ENCODE results near the gene ARHGEF2.

The ARHGEF2 gene

DNA sequence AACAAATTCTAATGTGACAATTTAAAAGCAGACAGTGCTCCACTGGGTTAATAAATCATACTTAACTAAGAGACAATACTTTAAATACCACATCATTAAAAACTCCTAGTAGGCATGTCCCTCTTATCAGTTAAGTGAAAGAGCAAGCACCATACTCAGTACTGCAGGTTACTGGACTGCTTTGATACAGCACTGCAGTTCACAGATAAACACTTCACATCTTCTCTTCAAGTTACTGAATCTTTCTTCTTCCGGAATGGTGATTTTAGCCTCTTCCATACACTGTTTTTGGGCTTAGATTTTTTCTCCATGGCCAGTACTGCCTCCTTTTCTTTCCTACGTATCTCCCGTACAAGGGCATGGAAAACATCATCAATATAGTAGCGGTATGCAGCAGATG is 78.2 kb downstream of the ARHGEF2 start:
- DNase-seq (ENCODE audit: low spot score) = no peak

DNA sequence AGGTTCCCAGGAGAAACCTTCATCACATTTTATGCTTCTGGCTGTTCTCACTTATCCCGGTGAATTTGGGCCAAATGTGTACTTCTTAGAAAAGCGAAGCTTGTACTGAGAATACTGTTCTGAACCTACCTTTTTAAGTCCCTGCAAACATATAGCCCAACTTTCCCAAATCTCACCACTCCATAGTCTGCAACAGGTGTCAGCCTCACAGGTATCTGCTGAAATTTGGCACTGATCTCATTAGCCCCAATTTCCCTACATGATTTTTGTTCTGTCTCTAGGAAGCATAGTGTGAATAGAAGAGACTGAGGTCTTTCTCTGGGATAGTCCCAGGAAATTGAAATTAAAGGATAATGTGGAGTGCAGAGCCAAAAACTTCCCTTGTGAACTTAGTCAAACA is 78.7 kb downstream of the ARHGEF2 start:
- Histone ChIP-seq H3K4me2 (ENCODE audit: insufficient read depth, low read length, poor library complexity, severe bottlenecking) (no peak overlapping the region), H2BK12ac (ENCODE audit: low read length) (no peak overlapping the region), H2BK15ac (ENCODE audit: low read length) (no peak overlapping the region), H3K9me3 (replicated peaks in 1 of 2; ENCODE audit: control insufficient read depth in 2 of 2, insufficient read depth in 1 of 2, low read depth in 1 of 2, low read length in 2 of 2) (peaks cover 0 to 1% of the 10 kb centered on the region in 2 donors), H4K8ac (ENCODE audit: low read depth, low read length) (no peak overlapping the region), H2AFZ (ENCODE audit: low read length) (no peak overlapping the region), H3K9ac (ENCODE audit: low read depth, low read length, poor library complexity) (no peak overlapping the region), H3K36me3 (replicated peaks in 1 of 2; ENCODE audit: control insufficient read depth in 2 of 2, insufficient read depth in 2 of 2, low read length in 2 of 2) (peaks cover 28 to 82% of the 10 kb centered on the region in 2 donors), H3K79me1 (ENCODE audit: low read depth, low read length) (no peaks in the 10 kb centered on the region), H3K4me3 (ENCODE audit: low read length in 2 of 2) (no peak overlapping the region), H3K27me3 (ENCODE audit: control insufficient read depth in 3 of 3, insufficient read depth in 3 of 3, low read depth in 1 of 3, low read length in 3 of 3) (no peaks in the 10 kb centered on the region), H3K27ac (replicated peaks; ENCODE audit: low read length) (no peak overlapping the region), H3K4me1 (ENCODE audit: control insufficient read depth in 2 of 2, insufficient read depth in 1 of 2, low read depth in 1 of 2, low read length in 2 of 2) (no peaks in the 10 kb centered on the region), H3K23ac (ENCODE audit: low read depth, low read length, poor library complexity) (no peak overlapping the region), H3K14ac (ENCODE audit: low read length) (no peak overlapping the region), H3K4ac (ENCODE audit: low read length) (no peak overlapping the region), H2BK120ac (ENCODE audit: low read depth, low read length) (no peak overlapping the region), H3K18ac (ENCODE audit: low read length) (no peak overlapping the region), H2AK5ac (ENCODE audit: low read depth, low read length) (no peak overlapping the region), H4K91ac (ENCODE audit: low read depth, low read length, poor library complexity) (no peak overlapping the region), H2BK5ac (ENCODE audit: low read length) (no peak overlapping the region)
- WGBS, 2 donors (ENCODE audit: extremely low coverage in 2 of 2, insufficient read length in 2 of 2, insufficient replicate concordance in 1 of 2) = no CpG with 5 or more reads among the region's 2 CpGs
- DNase-seq (ENCODE audit: low spot score) = no peak

More for the DNA sequence above, 78.2 kb downstream of the ARHGEF2 start:
- Histone ChIP-seq H2BK5ac (ENCODE audit: low read length) (no peak overlapping the region), H3K4me1 (ENCODE audit: control insufficient read depth in 2 of 2, insufficient read depth in 1 of 2, low read depth in 1 of 2, low read length in 2 of 2) (no peaks in the 10 kb centered on the region), H3K23ac (ENCODE audit: low read depth, low read length, poor library complexity) (no peak overlapping the region), H2BK15ac (ENCODE audit: low read length) (no peak overlapping the region), H3K4ac (ENCODE audit: low read length) (no peak overlapping the region), H2AK5ac (ENCODE audit: low read depth, low read length) (no peak overlapping the region), H3K9ac (ENCODE audit: low read depth, low read length, poor library complexity) (no peak overlapping the region), H3K79me1 (ENCODE audit: low read depth, low read length) (no peaks in the 10 kb centered on the region), H3K27ac (replicated peaks; ENCODE audit: low read length) (no peak overlapping the region), H3K14ac (ENCODE audit: low read length) (no peak overlapping the region), H2BK120ac (ENCODE audit: low read depth, low read length) (no peak overlapping the region), H2BK12ac (ENCODE audit: low read length) (no peak overlapping the region), H2AFZ (ENCODE audit: low read length) (no peak overlapping the region), H4K91ac (ENCODE audit: low read depth, low read length, poor library complexity) (no peak overlapping the region), H3K27me3 (ENCODE audit: control insufficient read depth in 3 of 3, insufficient read depth in 3 of 3, low read depth in 1 of 3, low read length in 3 of 3) (no peaks in the 10 kb centered on the region), H3K4me2 (ENCODE audit: insufficient read depth, low read length, poor library complexity, severe bottlenecking) (no peak overlapping the region), H3K9me3 (replicated peaks in 1 of 2; ENCODE audit: control insufficient read depth in 2 of 2, insufficient read depth in 1 of 2, low read depth in 1 of 2, low read length in 2 of 2) (peaks cover 0 to 1% of the 10 kb centered on the region in 2 donors), H4K8ac (ENCODE audit: low read depth, low read length) (no peak overlapping the region), H3K18ac (ENCODE audit: low read length) (no peak overlapping the region), H3K36me3 (replicated peaks in 1 of 2; ENCODE audit: control insufficient read depth in 2 of 2, insufficient read depth in 2 of 2, low read length in 2 of 2) (peaks cover 31 to 87% of the 10 kb centered on the region in 2 donors), H3K4me3 (ENCODE audit: low read length in 2 of 2) (no peak overlapping the region)
- no CpG with 5 or more reads among the region's 4 CpGs for WGBS, 2 donors (ENCODE audit: extremely low coverage in 2 of 2, insufficient read length in 2 of 2, insufficient replicate concordance in 1 of 2)

DNA sequence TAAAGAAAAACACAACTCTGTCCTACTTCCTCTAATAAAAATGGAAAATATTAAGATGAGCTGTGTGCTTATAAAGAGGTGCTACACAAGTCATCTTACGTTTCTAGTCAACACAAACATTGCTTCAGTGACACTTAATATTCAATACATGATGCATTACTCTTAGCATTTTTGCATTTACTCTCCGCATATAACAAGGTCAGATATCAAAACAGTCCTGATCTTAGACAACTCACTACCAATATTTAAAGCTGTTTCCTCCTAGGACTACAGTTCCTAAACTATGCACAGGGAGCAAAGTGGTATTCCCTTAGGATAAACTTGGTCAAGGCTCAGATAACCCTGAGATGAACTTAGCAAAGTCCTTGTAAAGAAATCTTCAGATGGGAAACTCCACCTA is 79.5 kb downstream of the ARHGEF2 start:
- H3K23ac ChIP-seq (ENCODE audit: low read depth, low read length, poor library complexity) = no peak overlapping the region
- no peak overlapping the region for H3K4me2 ChIP-seq (ENCODE audit: insufficient read depth, low read length, poor library complexity, severe bottlenecking)
- no peak overlapping the region for H4K91ac ChIP-seq (ENCODE audit: low read depth, low read length, poor library complexity)
- H2AFZ ChIP-seq (ENCODE audit: low read length) = no peak overlapping the region
- H3K27ac ChIP-seq (replicated peaks; ENCODE audit: low read length) = no peak overlapping the region
- H2BK15ac ChIP-seq (ENCODE audit: low read length) = no peak overlapping the region
- no peak overlapping the region for H2BK5ac ChIP-seq (ENCODE audit: low read length)
- no peaks in the 10 kb centered on the region for H3K79me1 ChIP-seq (ENCODE audit: low read depth, low read length)
- no peaks in the 10 kb centered on the region for H3K27me3 ChIP-seq (ENCODE audit: control insufficient read depth in 3 of 3, insufficient read depth in 3 of 3, low read depth in 1 of 3, low read length in 3 of 3)
- no peak overlapping the region for H2BK12ac ChIP-seq (ENCODE audit: low read length)
- no peak overlapping the region for H3K4ac ChIP-seq (ENCODE audit: low read length)
- peaks cover 0 to 1% of the 10 kb centered on the region in 2 donors for H3K9me3 ChIP-seq (replicated peaks in 1 of 2; ENCODE audit: control insufficient read depth in 2 of 2, insufficient read depth in 1 of 2, low read depth in 1 of 2, low read length in 2 of 2)
- H3K14ac ChIP-seq (ENCODE audit: low read length) = no peak overlapping the region
- H3K4me1 ChIP-seq (ENCODE audit: control insufficient read depth in 2 of 2, insufficient read depth in 1 of 2, low read depth in 1 of 2, low read length in 2 of 2) = no peaks in the 10 kb centered on the region
- DNase-seq (ENCODE audit: low spot score) = no peak
- peaks cover 21 to 74% of the 10 kb centered on the region in 2 donors for H3K36me3 ChIP-seq (replicated peaks in 1 of 2; ENCODE audit: control insufficient read depth in 2 of 2, insufficient read depth in 2 of 2, low read length in 2 of 2)
- H2BK120ac ChIP-seq (ENCODE audit: low read depth, low read length) = no peak overlapping the region
- H2AK5ac ChIP-seq (ENCODE audit: low read depth, low read length) = no peak overlapping the region
- H4K8ac ChIP-seq (ENCODE audit: low read depth, low read length) = no peak overlapping the region
- H3K18ac ChIP-seq (ENCODE audit: low read length) = no peak overlapping the region
- H3K9ac ChIP-seq (ENCODE audit: low read depth, low read length, poor library complexity) = no peak overlapping the region
- no peak overlapping the region for H3K4me3 ChIP-seq (ENCODE audit: low read length in 2 of 2)
- WGBS, 2 donors (ENCODE audit: extremely low coverage in 2 of 2, insufficient read length in 2 of 2, insufficient replicate concordance in 1 of 2) = no CpG with 5 or more reads among the region's 2 CpGs

DNA sequence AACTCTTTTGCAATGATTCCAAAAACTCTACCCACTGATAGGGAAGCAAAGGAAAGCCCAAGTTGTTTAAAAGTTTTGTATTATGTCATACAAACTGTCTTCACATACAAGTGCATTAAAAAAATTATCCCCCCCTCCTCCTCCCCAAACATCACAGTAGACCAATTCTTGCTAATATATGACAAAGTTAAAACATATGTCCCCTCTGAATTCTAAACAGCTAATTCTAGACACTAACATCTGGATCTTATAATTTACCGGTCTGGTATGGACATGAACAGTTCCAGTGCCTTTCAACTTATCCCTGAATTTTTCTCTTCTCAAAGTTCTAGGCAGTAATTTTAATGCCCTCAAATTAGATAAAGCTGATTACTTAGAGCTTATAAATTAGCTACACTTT is 80.6 kb downstream of the ARHGEF2 start:
- WGBS, 2 donors (ENCODE audit: extremely low coverage in 2 of 2, insufficient read length in 2 of 2, insufficient replicate concordance in 1 of 2) = no CpG with 5 or more reads among the region's 1 CpG
- Histone ChIP-seq H2BK5ac (ENCODE audit: low read length) (no peak overlapping the region), H3K4me1 (ENCODE audit: control insufficient read depth in 2 of 2, insufficient read depth in 1 of 2, low read depth in 1 of 2, low read length in 2 of 2) (peaks cover 0 to 9% of the 10 kb centered on the region in 2 donors), H3K18ac (ENCODE audit: low read length) (no peak overlapping the region), H3K14ac (ENCODE audit: low read length) (no peak overlapping the region), H2BK15ac (ENCODE audit: low read length) (no peak overlapping the region), H2AK5ac (ENCODE audit: low read depth, low read length) (no peak overlapping the region), H3K36me3 (replicated peaks in 1 of 2; ENCODE audit: control insufficient read depth in 2 of 2, insufficient read depth in 2 of 2, low read length in 2 of 2) (peaks cover 17 to 66% of the 10 kb centered on the region in 2 donors), H3K27me3 (ENCODE audit: control insufficient read depth in 3 of 3, insufficient read depth in 3 of 3, low read depth in 1 of 3, low read length in 3 of 3) (no peaks in the 10 kb centered on the region), H3K27ac (replicated peaks; ENCODE audit: low read length) (no peak overlapping the region), H2BK12ac (ENCODE audit: low read length) (no peak overlapping the region), H4K8ac (ENCODE audit: low read depth, low read length) (no peak overlapping the region), H3K4me2 (ENCODE audit: insufficient read depth, low read length, poor library complexity, severe bottlenecking) (no peak overlapping the region), H3K9ac (ENCODE audit: low read depth, low read length, poor library complexity) (no peak overlapping the region), H2BK120ac (ENCODE audit: low read depth, low read length) (no peak overlapping the region), H3K79me1 (ENCODE audit: low read depth, low read length) (no peaks in the 10 kb centered on the region), H3K9me3 (replicated peaks in 1 of 2; ENCODE audit: control insufficient read depth in 2 of 2, insufficient read depth in 1 of 2, low read depth in 1 of 2, low read length in 2 of 2) (peaks cover 0 to 1% of the 10 kb centered on the region in 2 donors), H4K91ac (ENCODE audit: low read depth, low read length, poor library complexity) (no peak overlapping the region), H3K4ac (ENCODE audit: low read length) (no peak overlapping the region), H3K23ac (ENCODE audit: low read depth, low read length, poor library complexity) (no peak overlapping the region), H3K4me3 (ENCODE audit: low read length in 2 of 2) (no peak overlapping the region), H2AFZ (ENCODE audit: low read length) (no peak overlapping the region)
- no peak for DNase-seq (ENCODE audit: low spot score)
